Measurements from ENCODE around the gene ENPP7.

- TF ChIP-seq PKNOX1 (IDR thresholded peaks at IDR 0.05) (no peak), LEF1 (IDR thresholded peaks at IDR 0.05; ENCODE audit: borderline replicate concordance) (no peak), FOXK2 (IDR thresholded peaks at IDR 0.05) (no peak), TARDBP (IDR thresholded peaks at IDR 0.05) (no peak), HDGF (IDR thresholded peaks at IDR 0.05; ENCODE audit: borderline replicate concordance) (no peak), BHLHE40 (IDR thresholded peaks at IDR 0.05; ENCODE audit: borderline replicate concordance) (no peak), FOXM1 (IDR thresholded peaks at IDR 0.05; ENCODE audit: borderline replicate concordance) (no peak), ARNT (IDR thresholded peaks at IDR 0.05) (no peak), SUZ12 (IDR thresholded peaks at IDR 0.05) (no peak), SP1 (IDR thresholded peaks at IDR 0.05) (no peak), NFRKB (IDR thresholded peaks at IDR 0.05) (no peak)
These were observed 20.2 kb downstream of the ENPP7 start for GRCh38 chr17:79750650-79751545.
